Colonic mucosa (tissue), 4 donors: ENCODE data around the gene OR52I2. TPM values are rescaled to one million over a fixed set of nuclear protein-coding genes. Genes with fewer than 3 reads are reported as not detected.

ENCODE experiments used
- DNase-seq: peaks from one replicate; pipeline ENCODE4 v3.0.0-alpha.2; 2020
- H3K27ac ChIP-seq: fragments of 200-600 bp; one replicate; pipeline ENCODE4 v1.8.0; 2021
- H3K27me3 ChIP-seq: fragments of 200-600 bp; one replicate; pipeline ENCODE4 v1.8.0; 2021
- H3K36me3 ChIP-seq: fragments of 200-600 bp; one replicate; pipeline ENCODE4 v1.8.0; 2021
- H3K4me1 ChIP-seq: fragments of 200-600 bp; one replicate; pipeline ENCODE4 v1.8.0; 2021; ENCODE audit warnings: mild to moderate bottlenecking
- H3K4me3 ChIP-seq: fragments of 200-600 bp; one replicate; pipeline ENCODE4 v1.8.0; 2021
- H3K9ac ChIP-seq, 2 donors: one replicate each; pipeline ENCODE4 v1.7.0; 2013; ENCODE audit warnings: control low read depth in 2 of 2, low read depth in 2 of 2, low read length in 2 of 2
- H3K9me3 ChIP-seq: fragments of 200-600 bp; one replicate; pipeline ENCODE4 v1.8.0; 2021
- CTCF ChIP-seq: fragments of 200-600 bp; IDR thresholded peaks from one replicate; pipeline ENCODE4 v1.8.0; 2022; ENCODE audit warnings: antibody characterized with exemption, mild to moderate bottlenecking
- intact Hi-C: fragments of 100-400 bp; cut with DNase I; formaldehyde crosslinking; loops from one replicate; pipeline ENCODE4 v1.14.1; 2022
- total RNA-seq, 2 donors: library from RNA; stranded (reverse); fragmentation: NEBNext Ultra II Directional in 1 of 2; extraction: Animal tissue kit (Norgen Biotek cat#: 25700) in 1 of 2; gene quantifications; one replicate each; pipeline ENCODE4 v1.2.1, GENCODE V29; 2021
- donor health status: healthy.
- donor health status: DM: no; HTN: no; CAD: no.
- donor health status: DM: no; HTN: no; CAD: no.

OR52I2 gene
- total RNA-seq, 2 donors from 2014 or later = not detected

- Histone ChIP-seq H3K27ac (no peak overlapping the region), H3K4me3 (no peak overlapping the region), H3K9me3 (no peaks in the 10 kb centered on the region), H3K9ac (no peak overlapping the region), H3K36me3 (no peaks in the 10 kb centered on the region), H3K4me1 (no peaks in the 10 kb centered on the region), H3K27me3 (no peaks in the 10 kb centered on the region)
- DNase-seq = no peak
- intact Hi-C loops = no loop called here
- TF ChIP-seq CTCF = no peak
Observed at GRCh38 chr11:4565371-4565770, 16.2 kb upstream of the OR52I2 start.

GRCh38 chr11:4569075-4569474 is 12.5 kb upstream of the OR52I2 start:
- Histone ChIP-seq H3K9me3 (no peaks in the 10 kb centered on the region), H3K4me3 (no peak overlapping the region), H3K4me1 (no peaks in the 10 kb centered on the region), H3K27ac (no peak overlapping the region), H3K36me3 (no peaks in the 10 kb centered on the region), H3K9ac (no peak overlapping the region), H3K27me3 (no peaks in the 10 kb centered on the region)
- no peak for TF ChIP-seq CTCF
- intact Hi-C loops = no loop called here
- DNase-seq = no peak

- Histone ChIP-seq H3K36me3 (no peaks in the 10 kb centered on the region), H3K27ac (no peak overlapping the region), H3K4me1 (no peaks in the 10 kb centered on the region), H3K9ac (no peak overlapping the region), H3K4me3 (no peak overlapping the region), H3K27me3 (no peaks in the 10 kb centered on the region), H3K9me3 (no peaks in the 10 kb centered on the region)
- no peak for DNase-seq
- TF ChIP-seq CTCF = no peak
- intact Hi-C loops = no loop called here
Observed at GRCh38 chr11:4576880-4577279, 4.7 kb upstream of the OR52I2 start.

- DNase-seq = peak; percentile 33
Observed at GRCh38 chr11:4577761-4578160, 3.8 kb upstream of the OR52I2 start.

GRCh38 chr11:4578624-4579023 is 2.9 kb upstream of the OR52I2 start:
- Histone ChIP-seq H3K4me1 (no peaks in the 10 kb centered on the region), H3K4me3 (no peak overlapping the region), H3K9me3 (no peaks in the 10 kb centered on the region), H3K9ac (no peak overlapping the region), H3K27me3 (no peaks in the 10 kb centered on the region), H3K36me3 (no peaks in the 10 kb centered on the region), H3K27ac (no peak overlapping the region)
- no peak for DNase-seq
- intact Hi-C loops = no loop called here
- no peak for TF ChIP-seq CTCF

More at GRCh38 chr11:4577761-4578160, 3.8 kb upstream of the OR52I2 start:
- TF ChIP-seq CTCF = no peak
- Histone ChIP-seq H3K27me3 (no peaks in the 10 kb centered on the region), H3K27ac (no peak overlapping the region), H3K4me1 (no peaks in the 10 kb centered on the region), H3K36me3 (no peaks in the 10 kb centered on the region), H3K4me3 (no peak overlapping the region), H3K9me3 (no peaks in the 10 kb centered on the region), H3K9ac (no peak overlapping the region)
- intact Hi-C loops = no loop called here

GRCh38 chr11:4580124-4580523 is 1.4 kb upstream of the OR52I2 start:
- intact Hi-C loops = no loop called here
- H3K27ac ChIP-seq = no peak overlapping the region
- H3K9me3 ChIP-seq = no peaks in the 10 kb centered on the region
- DNase-seq = no peak
- H3K4me1 ChIP-seq = no peaks in the 10 kb centered on the region
- H3K36me3 ChIP-seq = no peaks in the 10 kb centered on the region
- no peaks in the 10 kb centered on the region for H3K27me3 ChIP-seq
- H3K9ac ChIP-seq = no peak overlapping the region
- TF ChIP-seq CTCF = no peak
- H3K4me3 ChIP-seq = no peak overlapping the region
